ENCODE measurements around the gene SAFB2. TPM values are rescaled to one million over a fixed set of nuclear protein-coding genes. Genes with fewer than 3 reads are reported as not detected.

SAFB2 gene
- total RNA-seq, 2 donors from 2014 or later, result 55.1 to 80.6 TPM

- Histone ChIP-seq H3K4me1 (ENCODE audit: control insufficient read depth in 1 of 2, low read depth in 2 of 2) (peaks cover 3 to 18% of the 10 kb centered on the region in 2 donors), H3K36me3 (peaks cover 50% of the 10 kb centered on the region), H3K27ac (no peak overlapping the region), H3K9me3 (no peaks in the 10 kb centered on the region), H3K27me3 (replicated peaks; ENCODE audit: insufficient read depth) (no peaks in the 10 kb centered on the region), H3K4me3 (no peak overlapping the region)
- DNase-seq (ENCODE audit: low spot score) (no peak), ATAC-seq (ENCODE audit: insufficient number of reproducible peaks, low FRiP score, low read depth) (no peak)
- TF ChIP-seq, protein P1, sequence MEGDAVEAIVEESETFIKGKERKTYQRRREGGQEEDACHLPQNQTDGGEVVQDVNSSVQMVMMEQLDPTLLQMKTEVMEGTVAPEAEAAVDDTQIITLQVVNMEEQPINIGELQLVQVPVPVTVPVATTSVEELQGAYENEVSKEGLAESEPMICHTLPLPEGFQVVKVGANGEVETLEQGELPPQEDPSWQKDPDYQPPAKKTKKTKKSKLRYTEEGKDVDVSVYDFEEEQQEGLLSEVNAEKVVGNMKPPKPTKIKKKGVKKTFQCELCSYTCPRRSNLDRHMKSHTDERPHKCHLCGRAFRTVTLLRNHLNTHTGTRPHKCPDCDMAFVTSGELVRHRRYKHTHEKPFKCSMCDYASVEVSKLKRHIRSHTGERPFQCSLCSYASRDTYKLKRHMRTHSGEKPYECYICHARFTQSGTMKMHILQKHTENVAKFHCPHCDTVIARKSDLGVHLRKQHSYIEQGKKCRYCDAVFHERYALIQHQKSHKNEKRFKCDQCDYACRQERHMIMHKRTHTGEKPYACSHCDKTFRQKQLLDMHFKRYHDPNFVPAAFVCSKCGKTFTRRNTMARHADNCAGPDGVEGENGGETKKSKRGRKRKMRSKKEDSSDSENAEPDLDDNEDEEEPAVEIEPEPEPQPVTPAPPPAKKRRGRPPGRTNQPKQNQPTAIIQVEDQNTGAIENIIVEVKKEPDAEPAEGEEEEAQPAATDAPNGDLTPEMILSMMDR (IDR thresholded peaks at IDR 0.05), result no peak
Observed at GRCh38 chr19:5587661-5588060, 34.9 kb downstream of the SAFB2 start.

GRCh38 chr19:5587071-5587455, 35.5 kb downstream of the SAFB2 start:
- no peaks in the 10 kb centered on the region for H3K9me3 ChIP-seq
- peaks cover 44% of the 10 kb centered on the region for H3K36me3 ChIP-seq
- no peak overlapping the region for H3K27ac ChIP-seq
- ATAC-seq (ENCODE audit: insufficient number of reproducible peaks, low FRiP score, low read depth) (no peak), DNase-seq (ENCODE audit: low spot score) (no peak)
- no peak overlapping the region for H3K4me3 ChIP-seq
- no peaks in the 10 kb centered on the region for H3K27me3 ChIP-seq (replicated peaks; ENCODE audit: insufficient read depth)
- peaks cover 3 to 18% of the 10 kb centered on the region in 2 donors for H3K4me1 ChIP-seq (ENCODE audit: control insufficient read depth in 1 of 2, low read depth in 2 of 2)
- TF ChIP-seq, protein P1 (IDR thresholded peaks at IDR 0.05), result no peak

GRCh38 chr19:5586300-5587070, 36.1 kb downstream of the SAFB2 start:
- DNase-seq (ENCODE audit: low spot score) (no peak), ATAC-seq (ENCODE audit: insufficient number of reproducible peaks, low FRiP score, low read depth) (no peak)
- Histone ChIP-seq H3K27ac (peak overlapping the region in 1 of 2 donors; percentile 1), H3K27me3 (replicated peaks; ENCODE audit: insufficient read depth) (no peaks in the 10 kb centered on the region), H3K4me3 (no peak overlapping the region), H3K4me1 (ENCODE audit: control insufficient read depth in 1 of 2, low read depth in 2 of 2) (peaks cover 3 to 18% of the 10 kb centered on the region in 2 donors), H3K9me3 (no peaks in the 10 kb centered on the region), H3K36me3 (peaks cover 38% of the 10 kb centered on the region)
- TF ChIP-seq, protein P1 (IDR thresholded peaks at IDR 0.05), result no peak

DNA sequence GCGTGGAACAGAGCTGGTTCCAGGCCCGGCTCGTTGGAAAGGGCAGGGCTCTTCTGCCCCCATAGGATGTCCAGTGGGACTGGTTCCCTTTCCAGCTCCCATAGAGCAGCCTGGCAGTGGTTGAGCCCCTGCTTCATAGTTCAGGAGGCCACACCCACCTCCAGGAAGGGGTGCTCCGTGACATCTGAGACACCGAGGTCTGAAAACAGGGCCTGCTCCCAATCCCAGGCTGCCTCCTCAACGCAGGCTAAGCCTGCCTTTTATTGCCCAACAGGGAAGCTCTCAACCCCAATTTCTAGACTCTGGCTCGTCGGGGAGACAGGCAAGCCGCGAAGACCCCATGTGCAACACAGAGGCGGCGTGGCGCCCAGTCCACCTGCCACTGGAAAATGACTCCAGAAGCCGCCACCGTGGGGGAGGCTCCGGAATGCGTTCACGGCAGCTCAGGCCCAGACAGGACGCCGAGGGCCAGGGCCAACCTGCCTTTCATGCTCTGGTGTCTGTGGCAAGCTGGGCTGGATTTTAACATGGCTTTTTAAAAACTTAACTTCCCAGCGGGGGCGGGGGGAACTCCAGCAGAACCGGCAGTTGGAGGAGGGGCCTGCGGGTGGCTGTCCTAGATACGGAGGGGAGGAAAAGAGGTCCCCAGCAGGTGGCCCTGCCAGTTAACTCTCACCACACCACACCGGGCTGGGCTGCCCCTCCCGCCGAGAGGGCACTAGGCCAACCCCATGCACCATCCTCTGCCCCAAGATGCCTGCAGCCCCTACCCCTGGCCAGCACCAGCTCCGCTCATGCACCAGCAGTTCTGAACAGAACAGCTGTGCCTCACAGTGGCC, 36.9 kb downstream of the SAFB2 start:
- H3K36me3 ChIP-seq, result peaks cover 32% of the 10 kb centered on the region

More for the DNA sequence above, 36.9 kb downstream of the SAFB2 start:
- Histone ChIP-seq H3K4me3 (no peak overlapping the region), H3K27ac (peak overlapping the region in 1 of 2 donors; percentile 1), H3K9me3 (no peaks in the 10 kb centered on the region), H3K27me3 (replicated peaks; ENCODE audit: insufficient read depth) (no peaks in the 10 kb centered on the region), H3K4me1 (ENCODE audit: control insufficient read depth in 1 of 2, low read depth in 2 of 2) (peaks cover 3 to 18% of the 10 kb centered on the region in 2 donors)
- DNase-seq (ENCODE audit: low spot score) (no peak), ATAC-seq (ENCODE audit: insufficient number of reproducible peaks, low FRiP score, low read depth) (no peak)
- TF ChIP-seq, protein P1 (IDR thresholded peaks at IDR 0.05), result no peak
